A204.1 (cell line): ENCODE data around the gene FAM110D.

Experiments used
- FAIRE-seq: peaks from 2 replicates; lab custom pipeline; 2012; peaks lifted over from hg19 to GRCh38; lab: Jason Lieb, UNC

The FAM110D gene

GRCh38 chr1:26129778-26130177 lies 29.1 kb upstream of the FAM110D start:
- no peak for FAIRE-seq

GRCh38 chr1:26130695-26131094 lies 28.2 kb upstream of the FAM110D start:
- no peak for FAIRE-seq

GRCh38 chr1:26132128-26132833 lies 26.6 kb upstream of the FAM110D start:
- no peak for FAIRE-seq

- no peak for FAIRE-seq
Measured at GRCh38 chr1:26132834-26133167, 26.1 kb upstream of the FAM110D start.

- no peak for FAIRE-seq
Measured at GRCh38 chr1:26134466-26134865, 24.4 kb upstream of the FAM110D start.

- FAIRE-seq: no peak
Measured at GRCh38 chr1:26138974-26139558, 19.8 kb upstream of the FAM110D start.

GRCh38 chr1:26142159-26142558 lies 16.7 kb upstream of the FAM110D start:
- FAIRE-seq: no peak

- FAIRE-seq: peak; percentile 19
Measured at GRCh38 chr1:26145041-26145959, 13.6 kb upstream of the FAM110D start.

GRCh38 chr1:26145960-26146294 lies 13.0 kb upstream of the FAM110D start:
- no peak for FAIRE-seq

GRCh38 chr1:26148887-26149286 lies 10.0 kb upstream of the FAM110D start:
- FAIRE-seq: no peak

GRCh38 chr1:26153966-26154532 lies 4.8 kb upstream of the FAM110D start:
- FAIRE-seq: no peak

GRCh38 chr1:26154750-26155149 lies 4.1 kb upstream of the FAM110D start:
- FAIRE-seq: no peak

- no peak for FAIRE-seq
Measured at GRCh38 chr1:26155370-26156284, 3.3 kb upstream of the FAM110D start.

GRCh38 chr1:26156285-26157038 lies 2.4 kb upstream of the FAM110D start:
- no peak for FAIRE-seq

- no peak for FAIRE-seq
Measured at GRCh38 chr1:26158271-26158907, 490 bp upstream of the FAM110D start.

GRCh38 chr1:26159743-26160039 lies 812 bp downstream of the FAM110D start:
- no peak for FAIRE-seq

- FAIRE-seq: no peak
Measured at GRCh38 chr1:26160527-26161414, 1.9 kb downstream of the FAM110D start.

- no peak for FAIRE-seq
Measured at GRCh38 chr1:26161415-26162219, 2.7 kb downstream of the FAM110D start.

- no peak for FAIRE-seq
Measured at GRCh38 chr1:26162220-26162709, 3.4 kb downstream of the FAM110D start.
